Astrocyte of the cerebellum (primary cell): Measurements from ENCODE around the gene FLYWCH2.
"Not testable (repeated sequence)": the region's sequence is repeated elsewhere in the genome, so short reads cannot be mapped to it uniquely, and the experiment has no call there.

Experiments used
- DNase-seq: peaks from one replicate; pipeline ENCODE4 v3.0.0-alpha.2; 2011; ENCODE audit warnings: low read depth
- H3K4me3 ChIP-seq: 2 replicates; pipeline ENCODE4 v1.5.1; 2011; ENCODE audit warnings: mild to moderate bottlenecking, low read depth, low read length, moderate library complexity
- CTCF ChIP-seq: IDR thresholded peaks from 2 replicates; pipeline ENCODE4 v1.5.1; 2012; ENCODE audit warnings: low read length, low read depth, moderate library complexity, mild to moderate bottlenecking; ENCODE audit errors: missing control alignments
- in situ Hi-C: cut with HindIII; loops from 2 replicates; pipeline ENCODE4 v1.10.0; 2017; ENCODE audit warnings: low sequenced_read_pairs

Gene FLYWCH2

GRCh38 chr16:2930236-2930635 lies 47.2 kb downstream of the FLYWCH2 start:
- TF ChIP-seq CTCF, result no peak
- no peak for DNase-seq
- no peak overlapping the region for H3K4me3 ChIP-seq
- in situ Hi-C loops, result no loop called here

- DNase-seq, H3K4me3 ChIP-seq, in situ Hi-C loops: not testable (repeated sequence)
Observed at GRCh38 chr16:2931231-2931914, 48.4 kb downstream of the FLYWCH2 start.

GRCh38 chr16:2933136-2933535 lies 50.1 kb downstream of the FLYWCH2 start:
- in situ Hi-C loops, result no loop called here
- no peak for DNase-seq
- TF ChIP-seq CTCF, result no peak
- no peak overlapping the region for H3K4me3 ChIP-seq

- no peak for TF ChIP-seq CTCF
- H3K4me3 ChIP-seq, result no peak overlapping the region
- in situ Hi-C loops, result no loop called here
- DNase-seq, result no peak
Observed at GRCh38 chr16:2933701-2934100, 50.7 kb downstream of the FLYWCH2 start.

GRCh38 chr16:2934450-2934849 lies 51.4 kb downstream of the FLYWCH2 start:
- no peak for TF ChIP-seq CTCF
- in situ Hi-C loops, result no loop called here
- no peak for DNase-seq
- H3K4me3 ChIP-seq, result no peak overlapping the region

GRCh38 chr16:2936436-2937011 lies 53.5 kb downstream of the FLYWCH2 start:
- in situ Hi-C loops, result no loop called here
- no peak for TF ChIP-seq CTCF
- no peak overlapping the region for H3K4me3 ChIP-seq
- no peak for DNase-seq

- H3K4me3 ChIP-seq, result no peak overlapping the region
- in situ Hi-C loops, result no loop called here
- TF ChIP-seq CTCF, result no peak
- DNase-seq, result no peak
Observed at GRCh38 chr16:2937170-2937569, 54.2 kb downstream of the FLYWCH2 start.
